Stimulated activated naive B cell treated with anti-CD40 and anti-IgM and Interleukin-4, amounts not matched to agents 10 μg/mL and 1 μg/mL and 100 μg/mL, for 72 hours (primary cell): ENCODE measurements around the gene SLC38A5.

Experiments
- ATAC-seq, 2 donors: fragments of 150-1000 bp; cut with Tn5 transposase; replicated peaks; 2 replicates each; pipeline ENCODE4 v1.10.0; 2021; ENCODE audit warnings: moderate library complexity in 1 of 2
- DNase-seq: peaks from one replicate; pipeline ENCODE4 v3.0.0; 2021
- H3K27ac Mint-ChIP-seq: one replicate; pipeline ENCODE4 v1.8.0; 2022; ENCODE audit warnings: mild to moderate bottlenecking, mixed read lengths
- H3K27me3 Mint-ChIP-seq, 2 donors: one replicate each; pipeline ENCODE4 v1.8.0; 2022; ENCODE audit warnings: mixed read lengths in 2 of 2
- H3K36me3 Mint-ChIP-seq, 2 donors: one replicate each; pipeline ENCODE4 v1.8.0; 2022; ENCODE audit warnings: mixed read lengths in 2 of 2, mild to moderate bottlenecking in 1 of 2
- H3K4me1 Mint-ChIP-seq, 2 donors: one replicate each; pipeline ENCODE4 v1.8.0; 2022; ENCODE audit warnings: mixed read lengths in 2 of 2, mild to moderate bottlenecking in 1 of 2
- H3K4me3 Mint-ChIP-seq, 2 donors: one replicate each; pipeline ENCODE4 v1.8.0; 2022; ENCODE audit warnings: mild to moderate bottlenecking in 2 of 2, mixed read lengths in 2 of 2, moderate library complexity in 1 of 2
- H3K9me3 Mint-ChIP-seq, 2 donors: one replicate each; pipeline ENCODE4 v1.8.0; 2022; ENCODE audit warnings: mixed read lengths in 2 of 2, mild to moderate bottlenecking in 1 of 2

SLC38A5 gene

GRCh38 chrX:48480583-48480982, 10.5 kb upstream of the SLC38A5 start:
- Mint-ChIP-seq H3K4me1 (peaks cover 13 to 28% of the 10 kb centered on the region in 2 donors), H3K27ac (no peak overlapping the region), H3K27me3 (no peaks in the 10 kb centered on the region), H3K36me3 (peaks cover 28 to 33% of the 10 kb centered on the region in 2 donors), H3K9me3 (no peaks in the 10 kb centered on the region), H3K4me3 (no peak overlapping the region)
- DNase-seq: no peak
- no peak for ATAC-seq

- peaks cover 13 to 29% of the 10 kb centered on the region in 2 donors for H3K4me1 Mint-ChIP-seq
- H3K27ac Mint-ChIP-seq: no peak overlapping the region
- H3K36me3 Mint-ChIP-seq: peaks cover 28 to 33% of the 10 kb centered on the region in 2 donors
- no peaks in the 10 kb centered on the region for H3K9me3 Mint-ChIP-seq
- no peaks in the 10 kb centered on the region for H3K27me3 Mint-ChIP-seq
- H3K4me3 Mint-ChIP-seq: no peak overlapping the region
- DNase-seq: no peak
- ATAC-seq: no peak
Observed at GRCh38 chrX:48480142-48480541, 10.1 kb upstream of the SLC38A5 start.

- DNase-seq (no peak), ATAC-seq (no peak)
- Mint-ChIP-seq H3K4me1 (peaks cover 13 to 33% of the 10 kb centered on the region in 2 donors), H3K9me3 (no peaks in the 10 kb centered on the region), H3K27ac (no peak overlapping the region), H3K4me3 (no peak overlapping the region), H3K27me3 (no peaks in the 10 kb centered on the region), H3K36me3 (peaks cover 28 to 33% of the 10 kb centered on the region in 2 donors)
Observed at GRCh38 chrX:48478806-48479205, 8.7 kb upstream of the SLC38A5 start.

- no peak for ATAC-seq
- no peak for DNase-seq
- no peaks in the 10 kb centered on the region for H3K9me3 Mint-ChIP-seq
- peaks cover 28 to 33% of the 10 kb centered on the region in 2 donors for H3K36me3 Mint-ChIP-seq
- H3K4me3 Mint-ChIP-seq: peak overlapping the region in 1 of 2 donors; percentile 99
- peaks cover 13 to 33% of the 10 kb centered on the region in 2 donors for H3K4me1 Mint-ChIP-seq
- no peaks in the 10 kb centered on the region for H3K27me3 Mint-ChIP-seq
- H3K27ac Mint-ChIP-seq: no peak overlapping the region
Observed at GRCh38 chrX:48477960-48478755, 8.1 kb upstream of the SLC38A5 start.

- no peaks in the 10 kb centered on the region for H3K27me3 Mint-ChIP-seq
- H3K36me3 Mint-ChIP-seq: peaks cover 23 to 31% of the 10 kb centered on the region in 2 donors
Observed at GRCh38 chrX:48476919-48477318, 6.9 kb upstream of the SLC38A5 start.

GRCh38 chrX:48475774-48476577, 5.9 kb upstream of the SLC38A5 start, which contains the start of gene FTSJ1:
Gene FTSJ1 (plus strand): TSS chrX:48476199. CDS start chrX:48478048, 1,849 bp downstream.
- peak within 1 kb of the TSS; percentile 92 for H3K27ac Mint-ChIP-seq
- peak; percentile 94 to 96 for ATAC-seq
- H3K4me3 Mint-ChIP-seq: peak within 1 kb of the TSS; percentile 89 to 99
- peaks cover 13 to 33% of the 10 kb centered on the region in 2 donors for H3K4me1 Mint-ChIP-seq
- H3K27me3 Mint-ChIP-seq: no peaks in the 10 kb centered on the region
- peak; percentile 88 for DNase-seq
- H3K9me3 Mint-ChIP-seq: no peaks in the 10 kb centered on the region
- H3K36me3 Mint-ChIP-seq: peaks cover 19 to 29% of the 10 kb centered on the region in 2 donors

More at GRCh38 chrX:48476919-48477318, 6.9 kb upstream of the SLC38A5 start:
- DNase-seq (no peak), ATAC-seq (no peak)
- peak overlapping the region; percentile 89 to 99 for H3K4me3 Mint-ChIP-seq
- H3K27ac Mint-ChIP-seq: peak overlapping the region; percentile 92
- peaks cover 13 to 33% of the 10 kb centered on the region in 2 donors for H3K4me1 Mint-ChIP-seq
- H3K9me3 Mint-ChIP-seq: no peaks in the 10 kb centered on the region

GRCh38 chrX:48475296-48475695, 5.2 kb upstream of the SLC38A5 start:
- Mint-ChIP-seq H3K27me3 (no peaks in the 10 kb centered on the region), H3K27ac (peak overlapping the region; percentile 92)
- no peak for ATAC-seq

GRCh38 chrX:48474581-48474980, 4.5 kb upstream of the SLC38A5 start:
- Mint-ChIP-seq H3K27ac (no peak overlapping the region), H3K4me1 (peaks cover 15 to 34% of the 10 kb centered on the region in 2 donors), H3K36me3 (peaks cover 19 to 21% of the 10 kb centered on the region in 2 donors), H3K27me3 (peaks cover 0 to 4% of the 10 kb centered on the region in 2 donors), H3K9me3 (no peaks in the 10 kb centered on the region), H3K4me3 (peak overlapping the region in 1 of 2 donors; percentile 99)
- ATAC-seq: no peak
- DNase-seq: no peak

More at GRCh38 chrX:48475296-48475695, 5.2 kb upstream of the SLC38A5 start:
- peaks cover 12 to 31% of the 10 kb centered on the region in 2 donors for H3K4me1 Mint-ChIP-seq
- H3K4me3 Mint-ChIP-seq: peak overlapping the region; percentile 89 to 99
- peaks cover 19 to 24% of the 10 kb centered on the region in 2 donors for H3K36me3 Mint-ChIP-seq
- no peaks in the 10 kb centered on the region for H3K9me3 Mint-ChIP-seq
- no peak for DNase-seq

- H3K36me3 Mint-ChIP-seq: peaks cover 18% of the 10 kb centered on the region in 2 donors
- no peak for ATAC-seq
- no peak overlapping the region for H3K27ac Mint-ChIP-seq
- peaks cover 17 to 38% of the 10 kb centered on the region in 2 donors for H3K4me1 Mint-ChIP-seq
- peaks cover 0 to 7% of the 10 kb centered on the region in 2 donors for H3K27me3 Mint-ChIP-seq
- no peaks in the 10 kb centered on the region for H3K9me3 Mint-ChIP-seq
- no peak overlapping the region for H3K4me3 Mint-ChIP-seq
- DNase-seq: no peak
Observed at GRCh38 chrX:48474127-48474526, 4.1 kb upstream of the SLC38A5 start.

GRCh38 chrX:48473704-48473990, 3.6 kb upstream of the SLC38A5 start:
- H3K4me3 Mint-ChIP-seq: no peak overlapping the region
- no peak overlapping the region for H3K27ac Mint-ChIP-seq
- H3K9me3 Mint-ChIP-seq: no peaks in the 10 kb centered on the region
- H3K4me1 Mint-ChIP-seq: peaks cover 17 to 41% of the 10 kb centered on the region in 2 donors
- H3K27me3 Mint-ChIP-seq: peaks cover 0 to 7% of the 10 kb centered on the region in 2 donors
- DNase-seq (no peak), ATAC-seq (no peak)
- H3K36me3 Mint-ChIP-seq: peaks cover 16 to 17% of the 10 kb centered on the region in 2 donors

GRCh38 chrX:48472851-48473703, 3.0 kb upstream of the SLC38A5 start:
- no peak overlapping the region for H3K4me3 Mint-ChIP-seq
- peaks cover 0 to 7% of the 10 kb centered on the region in 2 donors for H3K27me3 Mint-ChIP-seq
- H3K36me3 Mint-ChIP-seq: peaks cover 10 to 13% of the 10 kb centered on the region in 2 donors
- H3K9me3 Mint-ChIP-seq: no peaks in the 10 kb centered on the region
- no peak overlapping the region for H3K27ac Mint-ChIP-seq
- DNase-seq (no peak), ATAC-seq (no peak)
- H3K4me1 Mint-ChIP-seq: peaks cover 14 to 40% of the 10 kb centered on the region in 2 donors

GRCh38 chrX:48472225-48472624, 2.2 kb upstream of the SLC38A5 start:
- Mint-ChIP-seq H3K9me3 (no peaks in the 10 kb centered on the region), H3K4me1 (peaks cover 16 to 40% of the 10 kb centered on the region in 2 donors), H3K36me3 (peaks cover 6 to 7% of the 10 kb centered on the region in 2 donors), H3K27me3 (peaks cover 0 to 7% of the 10 kb centered on the region in 2 donors), H3K4me3 (no peak overlapping the region), H3K27ac (no peak overlapping the region)
- no peak for ATAC-seq
- DNase-seq: no peak

GRCh38 chrX:48471504-48471903, 1.4 kb upstream of the SLC38A5 start:
- H3K4me3 Mint-ChIP-seq: no peak overlapping the region
- peaks cover 0 to 7% of the 10 kb centered on the region in 2 donors for H3K27me3 Mint-ChIP-seq
- H3K4me1 Mint-ChIP-seq: peaks cover 17 to 40% of the 10 kb centered on the region in 2 donors
- no peaks in the 10 kb centered on the region for H3K9me3 Mint-ChIP-seq
- no peak overlapping the region for H3K27ac Mint-ChIP-seq
- ATAC-seq: no peak
- peaks cover 12% of the 10 kb centered on the region in 2 donors for H3K36me3 Mint-ChIP-seq
- no peak for DNase-seq

GRCh38 chrX:48470833-48471118, 716 bp upstream of the SLC38A5 start:
- Mint-ChIP-seq H3K27ac (no peak overlapping the region), H3K27me3 (peaks cover 0 to 7% of the 10 kb centered on the region in 2 donors), H3K36me3 (peaks cover 15 to 17% of the 10 kb centered on the region in 2 donors), H3K9me3 (no peaks in the 10 kb centered on the region), H3K4me3 (no peak overlapping the region), H3K4me1 (peaks cover 20 to 42% of the 10 kb centered on the region in 2 donors)
- ATAC-seq: no peak
- DNase-seq: no peak
